T-helper 2 cell treated with Interferon-gamma antibody and Interleukin-4, amounts not matched to agents 5 μg/mL and 100 μg/mL, for 36 hours (primary cell): ENCODE measurements around the gene COL18A1.
"Not testable (repeated sequence)": the region's sequence is repeated elsewhere in the genome, so short reads cannot be mapped to it uniquely, and the experiment has no call there.

Experiments
- DNase-seq: peaks from one replicate; pipeline ENCODE4 v3.0.0; 2021; ENCODE audit warnings: low spot score
- H3K27ac Mint-ChIP-seq: one replicate; pipeline ENCODE4 v1.8.0; 2021; ENCODE audit warnings: mild to moderate bottlenecking, mixed read lengths
- H3K27me3 Mint-ChIP-seq: one replicate; pipeline ENCODE4 v1.8.0; 2021; ENCODE audit warnings: low read depth, mixed read lengths
- H3K36me3 Mint-ChIP-seq: one replicate; pipeline ENCODE4 v1.8.0; 2021; ENCODE audit warnings: low read depth, mixed read lengths
- H3K4me1 Mint-ChIP-seq: one replicate; pipeline ENCODE4 v1.8.0; 2021; ENCODE audit warnings: low read depth, mixed read lengths
- H3K4me3 Mint-ChIP-seq: one replicate; pipeline ENCODE4 v1.8.0; 2022; ENCODE audit warnings: mild to moderate bottlenecking, moderate library complexity, mixed read lengths
- H3K9me3 Mint-ChIP-seq: one replicate; pipeline ENCODE4 v1.8.0; 2021; ENCODE audit warnings: mixed read lengths

Gene COL18A1

DNA sequence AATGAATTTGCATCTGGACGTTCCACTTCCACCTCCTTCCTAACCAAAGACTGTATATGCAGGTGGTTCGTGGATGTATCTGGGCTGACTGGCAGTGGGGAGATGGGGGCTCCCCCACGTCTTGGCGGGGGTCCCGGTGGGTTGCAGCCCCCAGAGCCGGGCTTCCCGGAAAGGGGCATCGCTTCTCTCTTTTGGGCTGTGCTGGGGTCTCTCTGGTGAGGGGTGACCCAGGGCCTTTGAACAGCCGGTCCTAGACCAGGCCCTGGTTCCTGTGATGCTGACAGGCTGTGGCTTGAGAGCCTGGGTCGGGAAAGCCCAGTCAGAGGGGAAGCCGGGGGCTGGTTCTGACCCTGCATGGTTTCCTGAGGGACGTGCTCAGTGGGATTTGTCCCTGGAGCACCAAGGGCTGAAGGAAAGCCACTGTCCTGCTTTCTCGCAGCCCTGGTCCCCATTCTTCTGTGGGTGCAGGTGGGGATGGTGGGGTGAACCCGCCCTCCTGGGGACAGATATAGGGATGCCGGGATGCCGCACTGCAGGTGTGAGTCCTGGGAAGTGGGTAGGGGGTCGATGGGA lies 29.8 kb downstream of the COL18A1 start:
- H3K4me3 Mint-ChIP-seq, result no peak overlapping the region

GRCh38 chr21:45435405-45435981 lies 30.5 kb downstream of the COL18A1 start:
- Mint-ChIP-seq H3K36me3 (no peaks in the 10 kb centered on the region), H3K4me3 (no peak overlapping the region), H3K27me3 (no peaks in the 10 kb centered on the region), H3K4me1 (peaks cover 3% of the 10 kb centered on the region), H3K27ac (no peak overlapping the region), H3K9me3 (no peaks in the 10 kb centered on the region)
- DNase-seq, result no peak

More for the DNA sequence above, 29.8 kb downstream of the COL18A1 start:
- peaks cover 3% of the 10 kb centered on the region for H3K4me1 Mint-ChIP-seq
- H3K27me3 Mint-ChIP-seq, result no peaks in the 10 kb centered on the region
- H3K27ac Mint-ChIP-seq, result no peak overlapping the region
- H3K9me3 Mint-ChIP-seq, result no peaks in the 10 kb centered on the region
- H3K36me3 Mint-ChIP-seq, result no peaks in the 10 kb centered on the region
- no peak for DNase-seq

GRCh38 chr21:45436351-45437065 lies 31.5 kb downstream of the COL18A1 start:
- DNase-seq, result no peak
- Mint-ChIP-seq H3K4me3 (no peak overlapping the region), H3K4me1 (peaks cover 3% of the 10 kb centered on the region), H3K9me3 (no peaks in the 10 kb centered on the region), H3K36me3 (no peaks in the 10 kb centered on the region), H3K27ac (no peak overlapping the region), H3K27me3 (no peaks in the 10 kb centered on the region)

- not testable (repeated sequence) for H3K36me3 Mint-ChIP-seq, H3K27ac Mint-ChIP-seq, H3K4me1 Mint-ChIP-seq, H3K4me3 Mint-ChIP-seq, H3K9me3 Mint-ChIP-seq, DNase-seq, H3K27me3 Mint-ChIP-seq
Observed at GRCh38 chr21:45437844-45438243, 32.9 kb downstream of the COL18A1 start.

GRCh38 chr21:45438391-45439145 lies 33.6 kb downstream of the COL18A1 start:
- peaks cover 3% of the 10 kb centered on the region for H3K4me1 Mint-ChIP-seq
- H3K9me3 Mint-ChIP-seq, result no peaks in the 10 kb centered on the region
- no peaks in the 10 kb centered on the region for H3K36me3 Mint-ChIP-seq
- no peaks in the 10 kb centered on the region for H3K27me3 Mint-ChIP-seq
- H3K4me3 Mint-ChIP-seq, result no peak overlapping the region
- no peak for DNase-seq
- H3K27ac Mint-ChIP-seq, result peak overlapping the region; percentile 57

GRCh38 chr21:45439161-45439872 lies 34.4 kb downstream of the COL18A1 start:
- H3K4me1 Mint-ChIP-seq, result peaks cover 3% of the 10 kb centered on the region
- H3K36me3 Mint-ChIP-seq, result no peaks in the 10 kb centered on the region
- no peaks in the 10 kb centered on the region for H3K9me3 Mint-ChIP-seq
- peak overlapping the region; percentile 49 for H3K4me3 Mint-ChIP-seq
- no peaks in the 10 kb centered on the region for H3K27me3 Mint-ChIP-seq
- DNase-seq, result peak; percentile 79
- H3K27ac Mint-ChIP-seq, result peak overlapping the region; percentile 57

GRCh38 chr21:45439901-45440461 lies 35.0 kb downstream of the COL18A1 start:
- DNase-seq, result no peak
- Mint-ChIP-seq H3K4me1 (peaks cover 3% of the 10 kb centered on the region), H3K4me3 (no peak overlapping the region), H3K9me3 (no peaks in the 10 kb centered on the region), H3K27ac (no peak overlapping the region), H3K27me3 (no peaks in the 10 kb centered on the region), H3K36me3 (no peaks in the 10 kb centered on the region)

- Mint-ChIP-seq H3K27ac (no peak overlapping the region), H3K9me3 (no peaks in the 10 kb centered on the region), H3K36me3 (no peaks in the 10 kb centered on the region), H3K4me1 (peaks cover 5% of the 10 kb centered on the region), H3K4me3 (no peak overlapping the region), H3K27me3 (peaks cover 4% of the 10 kb centered on the region)
- DNase-seq, result no peak
Observed at GRCh38 chr21:45440736-45441350, 35.9 kb downstream of the COL18A1 start.

DNA sequence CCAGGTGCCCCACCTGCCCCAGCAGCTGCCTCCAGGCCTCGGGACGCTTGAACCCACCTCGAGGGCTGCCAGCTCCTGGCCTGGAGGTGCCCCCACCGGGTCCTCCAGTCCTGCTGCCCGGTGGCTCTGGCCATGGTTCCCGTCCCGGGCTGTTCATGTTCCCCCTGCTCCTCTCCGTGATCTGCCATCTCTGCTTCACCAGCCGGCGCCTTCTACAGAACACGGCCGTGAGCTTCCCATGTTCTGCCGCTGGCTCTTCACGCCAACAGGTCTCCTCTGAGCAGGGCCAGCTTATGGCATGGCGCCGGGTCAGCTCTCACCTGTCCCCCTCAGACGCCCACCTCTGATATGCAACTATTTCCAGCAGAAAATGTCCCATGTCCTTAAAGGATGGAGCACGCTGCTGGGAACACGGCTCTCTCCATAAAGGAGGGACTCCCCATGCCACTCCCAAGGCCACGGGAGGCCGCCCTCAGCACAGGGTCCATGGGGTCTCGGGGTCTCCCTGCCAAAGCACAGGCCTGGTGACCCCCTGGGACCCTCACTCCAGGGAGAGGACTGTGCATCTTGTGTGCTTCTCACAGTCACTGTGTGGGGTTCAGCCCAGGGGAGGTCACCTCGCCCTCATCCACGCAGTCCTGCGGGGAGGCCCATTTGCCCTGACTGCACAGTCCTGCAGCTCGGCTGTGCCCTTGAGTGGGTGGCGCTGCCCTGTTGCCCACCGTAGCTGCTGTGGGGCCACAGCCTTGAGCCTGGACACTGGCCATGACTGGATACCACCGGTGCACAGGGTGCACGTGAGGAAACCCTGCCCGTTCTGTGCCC lies 36.7 kb downstream of the COL18A1 start:
- Mint-ChIP-seq H3K27me3 (peaks cover 9% of the 10 kb centered on the region), H3K36me3 (no peaks in the 10 kb centered on the region), H3K27ac (no peak overlapping the region), H3K4me1 (peaks cover 5% of the 10 kb centered on the region), H3K4me3 (no peak overlapping the region), H3K9me3 (peaks cover 3% of the 10 kb centered on the region)
- no peak for DNase-seq

GRCh38 chr21:45442276-45442675 lies 37.3 kb downstream of the COL18A1 start:
- peaks cover 5% of the 10 kb centered on the region for H3K4me1 Mint-ChIP-seq
- no peak overlapping the region for H3K4me3 Mint-ChIP-seq
- no peaks in the 10 kb centered on the region for H3K36me3 Mint-ChIP-seq
- H3K27ac Mint-ChIP-seq, result no peak overlapping the region
- DNase-seq, result no peak
- H3K9me3 Mint-ChIP-seq, result peaks cover 3% of the 10 kb centered on the region
- peaks cover 9% of the 10 kb centered on the region for H3K27me3 Mint-ChIP-seq

GRCh38 chr21:45442686-45443594 lies 38.0 kb downstream of the COL18A1 start:
- H3K36me3 Mint-ChIP-seq, H3K4me3 Mint-ChIP-seq, H3K27me3 Mint-ChIP-seq, H3K4me1 Mint-ChIP-seq, H3K27ac Mint-ChIP-seq, DNase-seq, H3K9me3 Mint-ChIP-seq: not testable (repeated sequence)
